Nephron progenitor cell (in vitro differentiated cells): ENCODE measurements around the gene UNC93A.

ENCODE experiments used
- DNase-seq: peaks from one replicate; pipeline ENCODE4 v3.0.0; 2021
- H3K27ac Mint-ChIP-seq: 2 replicates; pipeline ENCODE4 v1.8.0; 2021; ENCODE audit warnings: mild to moderate bottlenecking, moderate library complexity, mixed read lengths
- H3K27me3 Mint-ChIP-seq: 2 replicates; pipeline ENCODE4 v1.8.0; 2021; ENCODE audit warnings: mild to moderate bottlenecking, low read depth, mixed read lengths; ENCODE audit not compliant: poor library complexity
- H3K36me3 Mint-ChIP-seq: 2 replicates; pipeline ENCODE4 v1.8.0; 2021; ENCODE audit warnings: low read depth, mixed read lengths
- H3K4me1 Mint-ChIP-seq: 2 replicates; pipeline ENCODE4 v1.8.0; 2021; ENCODE audit warnings: mixed read lengths
- H3K4me3 Mint-ChIP-seq: 2 replicates; pipeline ENCODE4 v1.8.0; 2021; ENCODE audit warnings: mild to moderate bottlenecking, moderate library complexity, mixed read lengths
- H3K9me3 Mint-ChIP-seq: 2 replicates; pipeline ENCODE4 v1.8.0; 2021; ENCODE audit warnings: mild to moderate bottlenecking, moderate library complexity, mixed read lengths
- CTCF ChIP-seq: fragments of 200-600 bp; sonication (generic); IDR thresholded peaks from 2 replicates; pipeline ENCODE4 v1.5.0; 2021; ENCODE audit warnings: antibody characterized with exemption

Gene UNC93A

GRCh38 chr6:167345960-167346359 lies 54.8 kb downstream of the UNC93A start:
- no peak overlapping the region for H3K4me3 Mint-ChIP-seq
- TF ChIP-seq CTCF: no peak
- no peaks in the 10 kb centered on the region for H3K36me3 Mint-ChIP-seq
- DNase-seq: no peak
- peaks cover 6% of the 10 kb centered on the region for H3K9me3 Mint-ChIP-seq
- H3K4me1 Mint-ChIP-seq: peaks cover 55% of the 10 kb centered on the region
- H3K27me3 Mint-ChIP-seq: peaks cover 48% of the 10 kb centered on the region
- no peak overlapping the region for H3K27ac Mint-ChIP-seq

- peak; percentile 43 for DNase-seq
- no peak for TF ChIP-seq CTCF
- H3K4me1 Mint-ChIP-seq: peaks cover 42% of the 10 kb centered on the region
- H3K36me3 Mint-ChIP-seq: no peaks in the 10 kb centered on the region
- peaks cover 58% of the 10 kb centered on the region for H3K27me3 Mint-ChIP-seq
- no peak overlapping the region for H3K27ac Mint-ChIP-seq
- H3K9me3 Mint-ChIP-seq: peaks cover 15% of the 10 kb centered on the region
- no peak overlapping the region for H3K4me3 Mint-ChIP-seq
Measured at GRCh38 chr6:167347226-167347625, 56.1 kb downstream of the UNC93A start.

- peaks cover 39% of the 10 kb centered on the region for H3K4me1 Mint-ChIP-seq
- no peak overlapping the region for H3K27ac Mint-ChIP-seq
Measured at GRCh38 chr6:167349631-167350274, 58.6 kb downstream of the UNC93A start.

GRCh38 chr6:167350275-167350696 lies 59.2 kb downstream of the UNC93A start:
- no peak for DNase-seq
- TF ChIP-seq CTCF: no peak
- peaks cover 39% of the 10 kb centered on the region for H3K4me1 Mint-ChIP-seq
- peaks cover 35% of the 10 kb centered on the region for H3K9me3 Mint-ChIP-seq
- peaks cover 54% of the 10 kb centered on the region for H3K27me3 Mint-ChIP-seq
- peaks cover 10% of the 10 kb centered on the region for H3K36me3 Mint-ChIP-seq
- no peak overlapping the region for H3K27ac Mint-ChIP-seq
- peak overlapping the region; percentile 80 for H3K4me3 Mint-ChIP-seq

More at GRCh38 chr6:167349631-167350274, 58.6 kb downstream of the UNC93A start:
- Mint-ChIP-seq H3K4me3 (peak overlapping the region; percentile 80), H3K27me3 (peaks cover 56% of the 10 kb centered on the region), H3K9me3 (peaks cover 35% of the 10 kb centered on the region), H3K36me3 (peaks cover 10% of the 10 kb centered on the region)
- no peak for DNase-seq
- TF ChIP-seq CTCF: no peak

- H3K4me3 Mint-ChIP-seq: peak overlapping the region; percentile 80
- peaks cover 10% of the 10 kb centered on the region for H3K36me3 Mint-ChIP-seq
- H3K4me1 Mint-ChIP-seq: peaks cover 37% of the 10 kb centered on the region
- peak; percentile 82 for TF ChIP-seq CTCF
- peaks cover 32% of the 10 kb centered on the region for H3K9me3 Mint-ChIP-seq
- peaks cover 55% of the 10 kb centered on the region for H3K27me3 Mint-ChIP-seq
- no peak overlapping the region for H3K27ac Mint-ChIP-seq
- peak; percentile 88 for DNase-seq
Measured at GRCh38 chr6:167350731-167351655, 59.9 kb downstream of the UNC93A start.
